Measurements from ENCODE around the gene MAML3. TPM values are rescaled to one million over a fixed set of nuclear protein-coding genes. Genes with fewer than 3 reads are reported as not detected.

MAML3 gene
- total RNA-seq, 2 experiments from 2014 or later, result 2.5 to 2.9 TPM

- ChIA-PET CTCF (no interaction called here), POLR2A (no interaction called here)
- H3K4me3 Mint-ChIP-seq, result no peak overlapping the region
These were observed 319.7 kb downstream of the MAML3 start for GRCh38 chr4:139834226-139834662.

GRCh38 chr4:139833151-139833910 lies 320.7 kb downstream of the MAML3 start:
- ATAC-seq (ENCODE audit: poor library complexity), result no peak
- Histone ChIP-seq H3K9me3 (ENCODE audit: control insufficient read depth in 1 of 2, insufficient read depth in 1 of 2, low read length in 2 of 2) (no peaks in the 10 kb centered on the region), H3K27ac (ENCODE audit: low read depth in 1 of 2, low read length in 2 of 2) (no peak overlapping the region), H3K36me3 (ENCODE audit: insufficient read depth, low read length) (no peaks in the 10 kb centered on the region), H3K4me3 (ENCODE audit: low read length) (no peak overlapping the region), H3K27me3 (ENCODE audit: control insufficient read depth in 1 of 2, insufficient read depth in 2 of 2, low read length in 2 of 2) (no peaks in the 10 kb centered on the region), H3K4me1 (ENCODE audit: insufficient read depth, low read length) (no peaks in the 10 kb centered on the region)
- Mint-ChIP-seq H3K4me3 (no peak overlapping the region), H3K36me3 (ENCODE audit: low read depth) (no peaks in the 10 kb centered on the region), H3K27ac (no peak overlapping the region), H3K4me1 (ENCODE audit: low read depth) (no peaks in the 10 kb centered on the region), H3K9me3 (no peaks in the 10 kb centered on the region), H3K27me3 (no peaks in the 10 kb centered on the region)
- ChIA-PET POLR2A (no interaction called here), CTCF (no interaction called here)
- intact Hi-C loops (cut with DNase I, micrococcal nuclease), result loop anchor here in 1 of 2 experiments (1.0 kb wide), 1 partner anchor 13 kb away; no protein-coding TSS in a partner anchor
- DNase-seq, result no peak
- TF ChIP-seq, protein P1, sequence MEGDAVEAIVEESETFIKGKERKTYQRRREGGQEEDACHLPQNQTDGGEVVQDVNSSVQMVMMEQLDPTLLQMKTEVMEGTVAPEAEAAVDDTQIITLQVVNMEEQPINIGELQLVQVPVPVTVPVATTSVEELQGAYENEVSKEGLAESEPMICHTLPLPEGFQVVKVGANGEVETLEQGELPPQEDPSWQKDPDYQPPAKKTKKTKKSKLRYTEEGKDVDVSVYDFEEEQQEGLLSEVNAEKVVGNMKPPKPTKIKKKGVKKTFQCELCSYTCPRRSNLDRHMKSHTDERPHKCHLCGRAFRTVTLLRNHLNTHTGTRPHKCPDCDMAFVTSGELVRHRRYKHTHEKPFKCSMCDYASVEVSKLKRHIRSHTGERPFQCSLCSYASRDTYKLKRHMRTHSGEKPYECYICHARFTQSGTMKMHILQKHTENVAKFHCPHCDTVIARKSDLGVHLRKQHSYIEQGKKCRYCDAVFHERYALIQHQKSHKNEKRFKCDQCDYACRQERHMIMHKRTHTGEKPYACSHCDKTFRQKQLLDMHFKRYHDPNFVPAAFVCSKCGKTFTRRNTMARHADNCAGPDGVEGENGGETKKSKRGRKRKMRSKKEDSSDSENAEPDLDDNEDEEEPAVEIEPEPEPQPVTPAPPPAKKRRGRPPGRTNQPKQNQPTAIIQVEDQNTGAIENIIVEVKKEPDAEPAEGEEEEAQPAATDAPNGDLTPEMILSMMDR (IDR thresholded peaks at IDR 0.05), result no peak

More at GRCh38 chr4:139834226-139834662, 319.7 kb downstream of the MAML3 start:
- Mint-ChIP-seq H3K4me1 (ENCODE audit: low read depth) (no peaks in the 10 kb centered on the region), H3K27ac (no peak overlapping the region), H3K9me3 (no peaks in the 10 kb centered on the region), H3K27me3 (no peaks in the 10 kb centered on the region), H3K36me3 (ENCODE audit: low read depth) (no peaks in the 10 kb centered on the region)
- intact Hi-C loops (cut with DNase I, micrococcal nuclease), result no loop called here
- no peak overlapping the region for H3K4me3 ChIP-seq (ENCODE audit: low read length)
- no peaks in the 10 kb centered on the region for H3K27me3 ChIP-seq (ENCODE audit: control insufficient read depth in 1 of 2, insufficient read depth in 2 of 2, low read length in 2 of 2)
- H3K36me3 ChIP-seq (ENCODE audit: insufficient read depth, low read length), result no peaks in the 10 kb centered on the region
- no peaks in the 10 kb centered on the region for H3K9me3 ChIP-seq (ENCODE audit: control insufficient read depth in 1 of 2, insufficient read depth in 1 of 2, low read length in 2 of 2)
- H3K4me1 ChIP-seq (ENCODE audit: insufficient read depth, low read length), result no peaks in the 10 kb centered on the region
- ATAC-seq (ENCODE audit: poor library complexity) (no peak), DNase-seq (no peak)
- TF ChIP-seq, protein P1 (IDR thresholded peaks at IDR 0.05), result no peak
- no peak overlapping the region for H3K27ac ChIP-seq (ENCODE audit: low read depth in 1 of 2, low read length in 2 of 2)

GRCh38 chr4:139828966-139829664 lies 324.9 kb downstream of the MAML3 start:
- Histone ChIP-seq H3K27me3 (ENCODE audit: control insufficient read depth in 1 of 2, insufficient read depth in 2 of 2, low read length in 2 of 2) (no peaks in the 10 kb centered on the region), H3K9me3 (ENCODE audit: control insufficient read depth in 1 of 2, insufficient read depth in 1 of 2, low read length in 2 of 2) (no peaks in the 10 kb centered on the region), H3K4me3 (ENCODE audit: low read length) (no peak overlapping the region), H3K4me1 (ENCODE audit: insufficient read depth, low read length) (no peaks in the 10 kb centered on the region), H3K27ac (ENCODE audit: low read depth in 1 of 2, low read length in 2 of 2) (no peak overlapping the region), H3K36me3 (ENCODE audit: insufficient read depth, low read length) (no peaks in the 10 kb centered on the region)
- POLR2A ChIA-PET, result no interaction called here
- Mint-ChIP-seq H3K36me3 (ENCODE audit: low read depth) (no peaks in the 10 kb centered on the region), H3K9me3 (no peaks in the 10 kb centered on the region), H3K4me1 (ENCODE audit: low read depth) (no peaks in the 10 kb centered on the region), H3K27me3 (no peaks in the 10 kb centered on the region), H3K4me3 (no peak overlapping the region), H3K27ac (no peak overlapping the region)
- intact Hi-C loops (cut with DNase I, micrococcal nuclease), result no loop called here
- ATAC-seq (ENCODE audit: poor library complexity) (no peak), DNase-seq (peak in 2 of 14 experiments; percentile 18 to 30)
- TF ChIP-seq, protein P1 (IDR thresholded peaks at IDR 0.05), result no peak
- CTCF ChIA-PET, result no interaction called here

Measured in CD4-positive, alpha-beta T cell (primary cell).